GM12878 (cell line): ENCODE data around the gene AFTPH. TPM values are rescaled to one million over a fixed set of nuclear protein-coding genes. Genes with fewer than 3 reads are reported as not detected.
A peak's percentile ranks its signal among the peaks of the same experiment; 100 is the strongest.

Experiments used
- BHLHE40 ChIP-seq, 2 experiments: fragments of 450-650 bp in 1 of 2; IDR thresholded peaks; 2 replicates each; pipeline ENCODE4 v1.6.1; 2011 to 2017; ENCODE audit warnings: low read depth in 2 of 2, borderline replicate concordance in 1 of 2, improper control_type of control experiment in 1 of 2, low read length in 1 of 2, mild to moderate bottlenecking in 1 of 2
- BRCA1 ChIP-seq: IDR thresholded peaks from 2 replicates; pipeline ENCODE4 v1.6.1; 2011; ENCODE audit warnings: low read depth, low read length, improper control_type of control experiment
- CBFB ChIP-seq: IDR thresholded peaks from 2 replicates; pipeline ENCODE4 v1.6.1; 2016; ENCODE audit warnings: antibody characterized with exemption, low read depth
- CBX3 ChIP-seq: fragments of 200-600 bp; sonication (generic); IDR thresholded peaks from 2 replicates; pipeline ENCODE4 v1.6.1; 2016; ENCODE audit warnings: low read depth, borderline replicate concordance
- EP300 ChIP-seq, 2 experiments: fragments of 150-350 bp in 1 of 2; IDR thresholded peaks; 2 replicates each; pipeline ENCODE4 v1.6.1; 2011 to 2012; ENCODE audit warnings: low read depth in 2 of 2, low read length in 2 of 2, borderline replicate concordance in 1 of 2, improper control_type of control experiment in 1 of 2, inconsistent platforms in 1 of 2; ENCODE audit not compliant: control insufficient read depth in 1 of 2
- FOXK2 ChIP-seq: fragments of 450-650 bp; IDR thresholded peaks from 2 replicates; pipeline ENCODE4 v1.6.1; 2017; ENCODE audit warnings: mild to moderate bottlenecking, moderate library complexity
- HCFC1 ChIP-seq: fragments of 150-350 bp; IDR thresholded peaks from 2 replicates; pipeline ENCODE4 v1.6.1; 2014; ENCODE audit warnings: low read length
- MEF2A ChIP-seq: IDR thresholded peaks from 2 replicates; pipeline ENCODE4 v1.6.1; 2011; ENCODE audit warnings: low read depth, mild to moderate bottlenecking, low read length, moderate library complexity; ENCODE audit not compliant: insufficient read depth
- PML ChIP-seq: IDR thresholded peaks from 2 replicates; pipeline ENCODE4 v1.6.1; 2012; ENCODE audit warnings: low read length, inconsistent platforms
- POU2F2 ChIP-seq: IDR thresholded peaks from 3 replicates; pipeline ENCODE4 v1.6.1; 2011; ENCODE audit warnings: low read depth, mild to moderate bottlenecking, low read length, borderline replicate concordance
- RELA ChIP-seq: fragments of 450-650 bp; IDR thresholded peaks from 2 replicates; pipeline ENCODE4 v1.8.0; 2014; ENCODE audit warnings: borderline replicate concordance; ENCODE audit not compliant: partially characterized antibody
- TARDBP ChIP-seq: IDR thresholded peaks from 2 replicates; pipeline ENCODE4 v1.6.1; 2016; ENCODE audit warnings: borderline replicate concordance
- TBL1XR1 ChIP-seq: IDR thresholded peaks from 2 replicates; pipeline ENCODE4 v1.6.1; 2012; ENCODE audit warnings: low read depth, low read length, improper control_type of control experiment
- ZNF207 ChIP-seq: fragments of 450-650 bp; IDR thresholded peaks from 2 replicates; pipeline ENCODE4 v1.6.1; 2014; ENCODE audit warnings: antibody characterized with exemption, mild to moderate bottlenecking, borderline replicate concordance
- ZNF24 ChIP-seq: fragments of 450-650 bp; IDR thresholded peaks from 2 replicates; pipeline ENCODE4 v1.6.1; 2017; ENCODE audit warnings: antibody characterized with exemption, mild to moderate bottlenecking
- ZNF274 ChIP-seq: IDR thresholded peaks from one replicate; pipeline ENCODE4 v1.8.0; 2011; ENCODE audit not compliant: insufficient read length, insufficient read depth
- polyA plus RNA-seq, 11 experiments: library from polyadenylated mRNA; depleted of rRNA in 4 of 11; unstranded in 6 of 11; stranded (reverse) in 5 of 11; fragments of >200 nt; fragmentation: Nextera tagmentation in 4 of 11; fragmentation: Illumina TruSeq in 1 of 11; extraction: Ambion mirVana in 4 of 11; extraction: Trizol in 1 of 11; gene quantifications; 1 replicate in 1 of 11; 2 replicates in 10 of 11; pipeline versions ENCODE4 v1.2.1 to v1.2.3, GENCODE V29; 2011 to 2016; ENCODE audit warnings: inconsistent platforms in 2 of 11, missing spikeins in 2 of 11, low read depth in 1 of 11
- total RNA-seq, 4 experiments: library from RNA; depleted of rRNA in 3 of 4; stranded (reverse); fragments of >200 nt in 3 of 4; fragmentation: Illumina TruSeq in 1 of 4; extraction: Trizol in 1 of 4; gene quantifications; 2 replicates each; pipeline versions ENCODE4 v1.2.1 to v1.2.3, GENCODE V29; 2013 to 2021
- TF ChIP-seq, protein P1 (sequence below): fragments of 450-650 bp; IDR thresholded peaks from 2 replicates; pipeline ENCODE4 v1.6.1; 2017; ENCODE audit warnings: borderline replicate concordance
- TF ChIP-seq, protein P2 (sequence below): fragments of 450-650 bp; IDR thresholded peaks from 2 replicates; pipeline ENCODE4 v1.6.1; 2017; ENCODE audit warnings: mild to moderate bottlenecking
- TF ChIP-seq, protein P3 (sequence below): fragments of 450-650 bp; IDR thresholded peaks from 2 replicates; pipeline ENCODE4 v1.6.1; 2016; ENCODE audit warnings: mild to moderate bottlenecking
- TF ChIP-seq, protein P4 (sequence below): fragments of 450-650 bp; IDR thresholded peaks from 2 replicates; pipeline ENCODE4 v1.6.1; 2017; ENCODE audit warnings: mild to moderate bottlenecking, moderate library complexity

The AFTPH gene
- total and polyA plus RNA-seq, 10 of the 15 experiments (the other 5 are each of a cell fraction or from before 2014, with no cell fraction given), result 25.6 to 77.3 (median 39.5) TPM

DNA sequence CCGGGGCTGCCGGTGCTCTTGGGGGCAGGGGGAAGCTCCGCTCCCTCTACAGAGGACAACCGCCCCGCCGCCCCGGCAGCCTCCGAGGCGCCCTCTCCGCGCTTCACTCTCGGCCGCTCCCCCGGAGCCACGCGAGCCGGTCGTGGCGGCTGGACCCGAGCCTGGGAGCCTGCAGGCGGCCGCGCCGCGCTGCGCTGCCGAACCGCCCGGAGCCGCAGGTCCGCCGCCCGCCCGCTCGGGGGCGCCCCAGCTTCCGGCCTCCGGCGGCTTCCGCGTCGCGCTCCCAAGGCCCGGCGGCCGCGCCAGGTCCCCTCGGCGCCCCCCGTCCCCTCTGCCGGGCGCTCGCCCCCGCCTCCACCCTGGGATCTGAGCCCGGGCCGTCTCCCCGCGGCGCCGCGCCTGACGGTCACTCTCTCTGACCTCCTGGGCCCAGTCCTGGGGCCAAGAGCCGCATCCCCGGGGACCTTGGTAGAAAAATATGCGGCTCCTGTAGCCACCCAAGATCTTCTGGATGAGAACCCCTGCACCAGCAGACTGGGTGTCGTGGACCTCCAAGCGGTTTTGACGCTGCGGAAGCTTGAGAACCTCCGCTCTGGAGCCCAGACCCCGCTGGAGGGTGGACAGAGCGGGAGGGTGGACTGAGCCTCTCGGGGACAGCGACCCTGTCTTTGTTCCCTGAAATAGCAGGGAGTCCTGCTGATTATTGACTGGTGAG lies 85.3 kb downstream of the AFTPH start (continued):
- no peak for TF ChIP-seq RELA
- TF ChIP-seq ZNF207, result no peak
- TF ChIP-seq HCFC1, result no peak; the same call in 1 of the 2 replicates
- TF ChIP-seq BHLHE40 (IDR thresholded peaks at IDR 0.05; ENCODE audit: borderline replicate concordance in 1 of 2, low read depth in 2 of 2, low read length in 1 of 2), result peak in 1 of 2 experiments; percentile 55; a peak in 2 of 4 replicates
- TF ChIP-seq EP300 (IDR thresholded peaks at IDR 0.05; ENCODE audit: borderline replicate concordance in 1 of 2, control insufficient read depth in 1 of 2, low read depth in 2 of 2, low read length in 2 of 2), result no peak
- no peak for TF ChIP-seq TBL1XR1
- TF ChIP-seq, protein P1, sequence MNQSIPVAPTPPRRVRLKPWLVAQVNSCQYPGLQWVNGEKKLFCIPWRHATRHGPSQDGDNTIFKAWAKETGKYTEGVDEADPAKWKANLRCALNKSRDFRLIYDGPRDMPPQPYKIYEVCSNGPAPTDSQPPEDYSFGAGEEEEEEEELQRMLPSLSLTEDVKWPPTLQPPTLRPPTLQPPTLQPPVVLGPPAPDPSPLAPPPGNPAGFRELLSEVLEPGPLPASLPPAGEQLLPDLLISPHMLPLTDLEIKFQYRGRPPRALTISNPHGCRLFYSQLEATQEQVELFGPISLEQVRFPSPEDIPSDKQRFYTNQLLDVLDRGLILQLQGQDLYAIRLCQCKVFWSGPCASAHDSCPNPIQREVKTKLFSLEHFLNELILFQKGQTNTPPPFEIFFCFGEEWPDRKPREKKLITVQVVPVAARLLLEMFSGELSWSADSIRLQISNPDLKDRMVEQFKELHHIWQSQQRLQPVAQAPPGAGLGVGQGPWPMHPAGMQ, result no peak
- no peak for TF ChIP-seq FOXK2
- TF ChIP-seq ZNF274, result no peak
- no peak for TF ChIP-seq TARDBP
- no peak for TF ChIP-seq CBFB
- TF ChIP-seq, protein P2, sequence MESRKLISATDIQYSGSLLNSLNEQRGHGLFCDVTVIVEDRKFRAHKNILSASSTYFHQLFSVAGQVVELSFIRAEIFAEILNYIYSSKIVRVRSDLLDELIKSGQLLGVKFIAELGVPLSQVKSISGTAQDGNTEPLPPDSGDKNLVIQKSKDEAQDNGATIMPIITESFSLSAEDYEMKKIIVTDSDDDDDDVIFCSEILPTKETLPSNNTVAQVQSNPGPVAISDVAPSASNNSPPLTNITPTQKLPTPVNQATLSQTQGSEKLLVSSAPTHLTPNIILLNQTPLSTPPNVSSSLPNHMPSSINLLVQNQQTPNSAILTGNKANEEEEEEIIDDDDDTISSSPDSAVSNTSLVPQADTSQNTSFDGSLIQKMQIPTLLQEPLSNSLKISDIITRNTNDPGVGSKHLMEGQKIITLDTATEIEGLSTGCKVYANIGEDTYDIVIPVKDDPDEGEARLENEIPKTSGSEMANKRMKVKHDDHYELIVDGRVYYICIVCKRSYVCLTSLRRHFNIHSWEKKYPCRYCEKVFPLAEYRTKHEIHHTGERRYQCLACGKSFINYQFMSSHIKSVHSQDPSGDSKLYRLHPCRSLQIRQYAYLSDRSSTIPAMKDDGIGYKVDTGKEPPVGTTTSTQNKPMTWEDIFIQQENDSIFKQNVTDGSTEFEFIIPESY, result no peak
- TF ChIP-seq, protein P3, sequence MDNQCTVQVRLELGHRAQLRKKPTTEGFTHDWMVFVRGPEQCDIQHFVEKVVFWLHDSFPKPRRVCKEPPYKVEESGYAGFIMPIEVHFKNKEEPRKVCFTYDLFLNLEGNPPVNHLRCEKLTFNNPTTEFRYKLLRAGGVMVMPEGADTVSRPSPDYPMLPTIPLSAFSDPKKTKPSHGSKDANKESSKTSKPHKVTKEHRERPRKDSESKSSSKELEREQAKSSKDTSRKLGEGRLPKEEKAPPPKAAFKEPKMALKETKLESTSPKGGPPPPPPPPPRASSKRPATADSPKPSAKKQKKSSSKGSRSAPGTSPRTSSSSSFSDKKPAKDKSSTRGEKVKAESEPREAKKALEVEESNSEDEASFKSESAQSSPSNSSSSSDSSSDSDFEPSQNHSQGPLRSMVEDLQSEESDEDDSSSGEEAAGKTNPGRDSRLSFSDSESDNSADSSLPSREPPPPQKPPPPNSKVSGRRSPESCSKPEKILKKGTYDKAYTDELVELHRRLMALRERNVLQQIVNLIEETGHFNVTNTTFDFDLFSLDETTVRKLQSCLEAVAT, result no peak
- TF ChIP-seq BRCA1, result no peak
- TF ChIP-seq MEF2A, result no peak
- TF ChIP-seq POU2F2, result no peak
- no peak for TF ChIP-seq ZNF24
- TF ChIP-seq CBX3, result no peak
- TF ChIP-seq, protein P4, sequence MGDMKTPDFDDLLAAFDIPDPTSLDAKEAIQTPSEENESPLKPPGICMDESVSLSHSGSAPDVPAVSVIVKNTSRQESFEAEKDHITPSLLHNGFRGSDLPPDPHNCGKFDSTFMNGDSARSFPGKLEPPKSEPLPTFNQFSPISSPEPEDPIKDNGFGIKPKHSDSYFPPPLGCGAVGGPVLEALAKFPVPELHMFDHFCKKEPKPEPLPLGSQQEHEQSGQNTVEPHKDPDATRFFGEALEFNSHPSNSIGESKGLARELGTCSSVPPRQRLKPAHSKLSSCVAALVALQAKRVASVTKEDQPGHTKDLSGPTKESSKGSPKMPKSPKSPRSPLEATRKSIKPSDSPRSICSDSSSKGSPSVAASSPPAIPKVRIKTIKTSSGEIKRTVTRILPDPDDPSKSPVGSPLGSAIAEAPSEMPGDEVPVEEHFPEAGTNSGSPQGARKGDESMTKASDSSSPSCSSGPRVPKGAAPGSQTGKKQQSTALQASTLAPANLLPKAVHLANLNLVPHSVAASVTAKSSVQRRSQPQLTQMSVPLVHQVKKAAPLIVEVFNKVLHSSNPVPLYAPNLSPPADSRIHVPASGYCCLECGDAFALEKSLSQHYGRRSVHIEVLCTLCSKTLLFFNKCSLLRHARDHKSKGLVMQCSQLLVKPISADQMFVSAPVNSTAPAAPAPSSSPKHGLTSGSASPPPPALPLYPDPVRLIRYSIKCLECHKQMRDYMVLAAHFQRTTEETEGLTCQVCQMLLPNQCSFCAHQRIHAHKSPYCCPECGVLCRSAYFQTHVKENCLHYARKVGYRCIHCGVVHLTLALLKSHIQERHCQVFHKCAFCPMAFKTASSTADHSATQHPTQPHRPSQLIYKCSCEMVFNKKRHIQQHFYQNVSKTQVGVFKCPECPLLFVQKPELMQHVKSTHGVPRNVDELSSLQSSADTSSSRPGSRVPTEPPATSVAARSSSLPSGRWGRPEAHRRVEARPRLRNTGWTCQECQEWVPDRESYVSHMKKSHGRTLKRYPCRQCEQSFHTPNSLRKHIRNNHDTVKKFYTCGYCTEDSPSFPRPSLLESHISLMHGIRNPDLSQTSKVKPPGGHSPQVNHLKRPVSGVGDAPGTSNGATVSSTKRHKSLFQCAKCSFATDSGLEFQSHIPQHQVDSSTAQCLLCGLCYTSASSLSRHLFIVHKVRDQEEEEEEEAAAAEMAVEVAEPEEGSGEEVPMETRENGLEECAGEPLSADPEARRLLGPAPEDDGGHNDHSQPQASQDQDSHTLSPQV, result no peak
- TF ChIP-seq PML, result no peak
